Left ventricle myocardium superior (tissue), 1 donor: ENCODE results near the gene CCDC152. TPM values are rescaled to one million over a fixed set of nuclear protein-coding genes. Genes with fewer than 3 reads are reported as not detected.
A peak's percentile ranks its signal among the peaks of the same experiment; 100 is the strongest.
"Not testable (repeated sequence)": the region's sequence is repeated elsewhere in the genome, so short reads cannot be mapped to it uniquely, and the experiment has no call there.

ENCODE experiments used
- ATAC-seq: fragments of 200-7000 bp; cut with Tn5 transposase; one replicate; pipeline ENCODE4 v1.9.1; 2020; ENCODE audit warnings: mild to moderate bottlenecking, moderate library complexity
- DNase-seq: peaks from one replicate; pipeline ENCODE4 v3.0.0-alpha.2; 2020
- intact Hi-C: fragments of 100-400 bp; cut with micrococcal nuclease; formaldehyde crosslinking; loops from one replicate; pipeline ENCODE4 v1.11.0; 2022
- total RNA-seq: library from RNA; stranded (reverse); fragmentation: NEBNext Ultra II Directional; extraction: Animal tissue kit (Norgen Biotek cat#: 25700); gene quantifications from one replicate; pipeline ENCODE4 v1.2.1, GENCODE V29; 2021
- donor health status: DM: no; HTN: yes; CAD: no; lungs with severe emphysema.

The CCDC152 gene
- total RNA-seq, 1 donor from 2014 or later: 0.77 TPM

DNA sequence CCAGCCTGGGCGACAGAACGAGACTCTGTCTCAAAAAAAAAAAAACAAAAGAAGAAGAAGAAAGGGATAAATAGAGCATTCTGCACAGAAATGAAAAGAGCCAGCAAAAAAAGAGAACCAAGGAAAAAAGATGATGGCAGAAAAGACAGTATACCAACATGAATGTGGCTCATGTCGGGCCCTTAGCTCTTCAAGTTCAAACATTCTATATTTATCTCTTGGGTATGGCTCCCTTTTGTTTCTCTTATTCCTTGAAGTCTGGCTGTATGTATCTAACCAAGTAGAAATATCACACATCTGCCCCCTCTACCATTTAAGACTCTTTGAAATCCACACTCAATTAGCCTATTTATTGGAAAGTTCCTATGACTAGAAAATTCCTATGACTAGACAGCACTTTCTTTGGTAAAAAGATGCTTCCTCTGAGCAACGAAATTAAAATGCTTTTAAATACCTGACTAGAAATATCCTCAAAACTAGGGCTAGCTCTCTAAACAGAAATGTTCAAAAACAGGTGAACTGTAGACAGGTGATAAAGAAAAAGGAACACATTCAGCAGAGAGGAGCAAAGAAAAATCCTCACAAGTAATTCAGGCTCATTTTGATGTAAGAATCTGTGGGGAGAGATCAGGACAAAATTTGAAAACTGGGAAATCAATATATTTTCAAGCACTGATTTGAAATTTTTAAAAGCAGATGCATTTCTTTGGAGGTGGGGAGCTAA lies 52.4 kb downstream of the CCDC152 start:
- no peak for ATAC-seq
- no peak for DNase-seq
- intact Hi-C loops: loop anchor here (5.0 kb wide), 1 partner anchor 78 kb away; no protein-coding TSS in a partner anchor

DNA sequence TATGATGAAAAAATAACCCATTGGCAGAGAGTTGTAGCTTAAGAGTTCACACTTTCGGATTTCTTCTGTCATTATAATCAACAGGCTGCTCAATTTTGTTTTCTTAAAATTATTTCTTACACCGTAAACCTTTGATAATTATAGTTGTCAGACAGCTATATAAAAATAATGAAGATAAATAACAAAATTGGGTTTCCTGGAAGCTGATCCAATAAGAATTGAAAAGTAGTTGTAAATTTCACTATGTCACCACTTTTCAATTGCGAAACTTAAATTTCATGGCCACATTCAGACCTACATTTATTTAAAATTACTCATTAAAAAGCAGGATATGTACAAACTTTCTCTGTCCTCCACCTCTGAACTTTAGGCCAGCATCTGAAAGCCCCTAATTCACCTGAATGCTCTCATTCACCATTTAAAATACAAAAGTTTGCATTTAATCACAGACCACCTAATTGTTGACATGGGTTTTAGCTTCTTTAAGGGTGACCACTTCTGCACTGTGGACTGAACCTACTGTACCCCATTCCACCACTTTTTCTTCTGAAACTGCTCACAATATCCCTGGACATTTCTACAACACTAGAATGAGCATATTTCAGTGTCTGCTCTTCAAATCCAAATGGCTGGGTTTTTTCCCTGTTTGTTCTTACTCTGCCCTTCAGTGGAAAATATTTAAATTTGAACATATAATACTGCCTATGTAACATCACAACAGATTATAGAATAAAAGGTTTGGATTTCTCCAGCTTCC lies 54.4 kb downstream of the CCDC152 start:
- ATAC-seq (peak; percentile 22), DNase-seq (no peak)
- intact Hi-C loops: no loop called here

DNA sequence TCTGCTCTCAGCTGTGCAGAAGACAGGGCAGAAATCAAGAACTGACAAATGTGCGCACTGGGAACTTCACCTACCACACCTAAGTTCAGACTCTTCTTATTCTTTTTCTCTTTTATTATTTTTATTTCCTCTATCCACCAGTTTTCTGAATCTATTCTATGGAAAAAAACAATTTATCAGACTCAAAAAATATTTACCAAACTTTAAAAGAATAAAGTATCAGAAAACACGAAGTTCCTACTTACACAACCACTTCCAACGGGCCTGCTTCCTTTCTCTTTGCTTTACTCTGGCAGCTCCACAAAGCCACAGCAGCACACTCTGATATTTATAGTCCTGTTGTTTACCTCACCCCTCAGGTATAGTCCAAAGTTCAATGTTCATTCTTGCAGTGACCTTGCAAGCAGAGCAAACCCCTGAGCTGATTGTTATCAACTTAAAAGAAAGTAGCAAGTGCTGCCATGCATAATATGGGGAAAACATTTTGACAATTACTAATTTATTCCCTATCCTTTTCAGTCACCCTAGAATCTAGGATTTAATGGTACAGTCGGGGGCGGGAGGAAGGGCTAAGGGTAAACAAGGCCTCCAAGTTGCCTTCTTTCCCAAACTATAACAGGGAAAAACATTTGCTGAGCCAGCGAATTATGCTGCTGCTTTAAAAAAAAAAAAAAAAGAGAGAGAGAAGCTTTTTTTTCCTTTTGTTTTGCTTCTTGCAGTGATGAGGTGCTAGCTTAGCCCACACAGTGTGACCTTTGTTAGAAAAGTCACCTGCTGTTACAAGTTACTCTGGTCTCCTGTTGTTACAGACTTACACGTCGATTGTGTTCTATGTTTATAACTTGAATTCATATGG lies 55.2 kb downstream of the CCDC152 start, which contains the start of gene SELENOP:
SELENOP (minus strand) TSS at position 302 of the 856 bp plus-strand sequence. CDS start 3,539 bp downstream, outside the sequence.
- intact Hi-C loops: no loop called here
- ATAC-seq (peak; percentile 97), DNase-seq (peak; percentile 57)

DNA sequence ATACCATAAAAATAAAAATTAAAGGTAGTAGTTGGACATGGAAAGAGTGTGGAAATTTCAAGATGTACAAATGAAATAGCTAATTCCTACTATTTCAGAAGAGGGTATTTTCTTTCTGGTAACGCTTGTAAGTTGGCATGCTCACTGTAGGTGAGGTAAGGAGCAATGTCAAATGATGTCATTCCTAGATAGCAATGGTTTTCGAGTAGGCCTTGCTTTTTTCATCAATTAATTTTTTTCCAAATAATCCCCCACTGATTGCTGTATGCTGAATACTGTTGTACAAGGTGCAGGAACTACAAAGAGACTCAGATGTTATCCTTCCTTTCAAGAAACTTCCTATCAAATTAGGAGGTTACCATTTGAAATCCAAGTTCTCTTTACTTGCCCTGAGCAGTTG lies 56.0 kb downstream of the CCDC152 start:
- ATAC-seq: no peak
- no peak for DNase-seq
- intact Hi-C loops: no loop called here

DNA sequence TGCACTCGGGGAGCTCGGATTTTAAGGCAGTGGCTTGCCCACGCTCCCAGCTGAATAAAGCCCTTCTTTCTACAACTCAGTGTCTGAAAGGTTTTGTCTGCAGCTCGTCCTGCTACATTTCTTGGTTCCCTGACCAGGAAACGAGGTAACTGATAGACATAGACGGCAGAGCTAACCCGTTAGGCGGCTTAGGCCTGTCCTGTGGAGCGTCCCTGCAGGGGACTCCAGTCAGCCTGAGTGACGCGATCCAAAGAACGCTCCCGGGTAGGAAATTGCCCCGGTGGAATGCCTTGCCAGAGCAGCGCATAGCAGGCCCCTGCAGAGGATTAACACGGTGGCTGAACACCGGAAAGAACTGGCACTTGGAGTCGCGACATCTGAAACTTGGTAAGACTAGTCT lies 56.9 kb downstream of the CCDC152 start:
- ATAC-seq (no peak), DNase-seq (no peak)
- intact Hi-C loops: no loop called here

DNA sequence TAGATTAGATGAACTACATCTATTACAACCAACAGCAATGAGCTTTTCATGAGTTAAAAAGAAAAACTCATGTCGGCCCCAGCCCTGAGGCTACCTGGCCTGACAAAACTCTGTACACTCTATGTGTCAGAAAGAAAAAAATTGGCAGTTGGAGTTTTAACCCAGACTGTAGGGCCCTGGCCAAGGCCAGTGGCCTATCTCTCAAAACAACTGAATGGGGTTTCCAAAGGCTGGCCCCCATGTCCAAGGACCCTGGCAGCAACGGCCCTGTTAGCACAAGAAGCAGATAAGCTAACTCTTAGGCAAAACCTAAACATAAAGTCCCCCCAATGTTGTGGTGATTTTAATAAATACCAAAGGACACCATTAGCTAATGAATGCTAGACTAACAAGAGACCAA lies 59.9 kb downstream of the CCDC152 start:
- ATAC-seq, intact Hi-C loops, DNase-seq: not testable (repeated sequence)

DNA sequence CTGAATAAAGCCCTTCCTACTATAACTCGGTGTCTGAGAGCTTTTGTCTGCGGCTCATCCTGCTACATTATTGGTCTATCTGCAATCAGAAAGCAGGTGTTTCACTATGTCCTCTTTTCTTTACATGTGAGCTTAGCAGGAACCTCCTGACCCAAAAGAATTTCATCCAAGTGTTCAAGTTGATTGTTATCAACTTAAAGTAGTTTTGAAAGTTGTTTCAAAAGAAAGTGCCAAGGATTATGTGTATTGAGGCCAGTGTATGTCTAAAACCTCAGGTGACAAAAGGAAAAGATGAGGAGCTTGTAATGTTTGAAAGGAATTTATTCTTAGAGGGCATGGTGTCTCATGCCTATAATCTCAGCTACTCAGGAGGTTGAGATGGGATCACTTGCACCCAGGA lies 63.1 kb downstream of the CCDC152 start:
- DNase-seq (no peak), ATAC-seq (no peak)
- intact Hi-C loops: no loop called here

DNA sequence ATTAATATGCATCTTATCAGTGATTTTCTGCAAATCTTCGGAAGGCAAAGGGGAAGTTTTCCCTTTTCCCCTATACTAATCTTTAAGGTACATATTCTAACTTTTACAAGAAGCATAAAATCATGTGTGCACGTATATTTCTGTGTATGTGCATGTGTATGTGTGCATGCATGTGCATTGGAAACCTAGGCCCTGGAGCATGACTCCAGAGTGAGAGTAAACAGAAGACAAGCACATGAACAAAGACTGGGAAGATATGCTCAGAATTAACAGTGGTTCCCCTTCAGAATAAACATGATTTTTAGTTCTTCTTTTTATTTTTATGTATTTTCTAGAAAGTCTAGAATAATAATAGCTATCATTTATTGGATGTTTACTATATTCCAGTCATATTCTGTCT lies 65.9 kb downstream of the CCDC152 start:
- ATAC-seq (no peak), DNase-seq (no peak)
- intact Hi-C loops: no loop called here

DNA sequence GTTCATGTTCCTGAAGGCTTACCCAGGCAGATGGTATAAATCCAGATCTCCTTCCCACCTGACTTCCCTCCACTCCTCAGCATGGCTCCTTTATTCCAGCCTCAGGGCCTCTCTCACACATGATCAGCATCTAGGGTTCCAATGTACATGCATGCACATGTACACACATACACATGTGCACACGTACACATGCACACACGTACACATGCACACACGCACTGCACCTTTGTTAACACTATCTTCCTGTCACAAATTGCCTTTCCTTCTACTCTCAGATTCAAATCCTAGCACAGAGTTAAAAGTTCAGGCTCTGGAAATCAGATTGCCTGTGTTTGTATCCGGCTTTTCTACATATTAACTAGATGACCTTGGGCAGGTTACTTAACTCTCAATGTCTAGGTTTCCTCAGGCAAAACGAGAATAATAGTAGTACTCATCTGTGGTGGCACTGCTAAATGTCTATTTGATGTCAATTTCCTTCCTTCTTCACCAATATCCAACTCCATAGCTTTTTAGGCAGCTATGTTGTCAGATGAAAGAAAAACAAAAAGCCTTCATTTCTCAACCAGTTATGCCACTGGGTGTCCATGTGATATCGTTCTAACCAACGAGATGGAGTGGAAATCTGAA lies 67.8 kb downstream of the CCDC152 start:
- DNase-seq (no peak), ATAC-seq (no peak)
- intact Hi-C loops: no loop called here

DNA sequence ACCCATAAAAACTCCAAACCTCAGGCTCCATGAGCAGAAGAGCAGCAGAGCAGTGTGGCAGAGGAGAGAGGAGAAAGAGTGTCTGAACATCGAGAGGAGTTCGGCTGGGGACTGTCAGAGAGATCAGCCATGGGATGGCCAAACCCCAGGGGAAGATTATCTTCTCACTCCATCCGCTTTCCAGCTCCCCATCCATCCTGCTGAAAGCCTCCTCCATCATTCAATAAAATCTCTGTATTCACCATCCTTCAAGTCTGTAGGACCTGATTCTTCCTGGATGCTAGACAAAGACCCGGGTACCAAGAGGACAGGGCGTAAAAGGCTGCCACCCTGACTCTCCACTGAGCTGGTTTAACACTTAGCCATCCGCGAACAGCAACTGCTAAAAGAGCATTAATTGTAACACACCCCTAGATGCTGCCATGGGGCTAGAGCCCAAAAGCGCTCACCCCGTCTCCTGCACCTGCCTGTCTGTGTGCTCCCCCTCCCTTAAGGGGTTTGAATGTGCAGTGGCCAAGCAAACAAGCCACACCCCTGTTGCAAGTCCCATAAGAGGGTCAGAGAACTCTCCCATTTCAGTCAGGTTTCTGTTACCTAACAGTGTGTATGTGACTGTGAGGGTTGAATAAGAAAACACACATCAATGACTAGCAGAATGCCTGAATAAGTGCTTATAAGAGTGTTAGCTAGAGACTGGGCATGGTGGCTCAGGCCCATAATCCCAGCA lies 69.0 kb downstream of the CCDC152 start:
- ATAC-seq: no peak
- no peak for DNase-seq
- intact Hi-C loops: no loop called here

DNA sequence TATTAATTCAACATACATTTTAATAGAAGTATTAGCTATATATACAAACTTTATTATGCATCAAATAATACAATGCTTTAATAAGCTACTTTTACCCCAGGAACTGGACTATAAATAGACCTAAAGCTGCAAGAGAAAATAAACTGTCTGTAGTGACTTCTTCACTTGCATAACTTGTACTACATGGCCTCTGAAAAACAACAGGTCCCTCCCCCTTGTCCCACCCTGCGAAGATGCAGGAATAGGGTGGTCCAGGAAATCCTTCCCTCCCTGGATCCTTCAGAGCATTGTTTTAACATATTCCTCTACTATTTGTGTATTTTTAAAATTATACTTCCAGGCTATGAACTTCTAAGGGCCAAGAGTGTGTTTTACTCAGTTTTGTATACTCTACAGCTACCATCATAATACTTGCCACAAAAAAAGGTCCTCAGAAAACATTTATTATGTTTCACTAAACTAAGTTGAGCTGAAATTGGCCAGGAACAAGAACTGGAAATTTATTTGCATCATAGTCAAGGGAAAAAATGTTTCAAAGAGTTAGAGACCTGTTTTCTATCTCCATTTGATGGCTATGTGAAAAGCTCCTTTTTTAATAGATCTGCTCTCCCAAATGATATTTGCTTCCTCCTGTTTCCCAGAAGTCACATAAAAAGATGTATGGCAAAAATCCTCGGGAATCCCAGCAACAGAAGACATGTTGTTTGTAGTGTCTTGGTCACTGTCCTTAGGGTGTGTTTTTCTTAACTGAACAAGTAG lies 70.3 kb downstream of the CCDC152 start:
- no peak for DNase-seq
- ATAC-seq: no peak
- intact Hi-C loops: no loop called here

DNA sequence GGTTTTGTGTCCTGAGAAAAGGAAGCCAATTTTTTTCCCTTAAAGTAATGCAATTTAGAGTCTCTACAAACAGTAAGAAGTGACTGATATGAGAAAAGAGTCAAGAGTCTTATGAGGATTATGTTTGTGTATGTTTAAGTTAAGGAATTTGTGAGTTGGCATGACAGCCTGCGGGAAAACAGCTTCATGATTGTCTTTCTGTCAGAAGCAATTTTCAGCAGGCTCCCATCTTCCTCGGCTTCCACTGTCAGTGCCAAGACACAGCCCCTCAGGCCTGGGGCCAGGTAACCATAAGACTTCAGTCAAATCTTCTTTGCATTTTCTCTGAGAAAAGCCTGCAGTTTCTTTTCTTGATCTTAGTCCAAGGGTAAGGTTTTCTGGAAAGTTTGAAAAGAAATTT lies 72.1 kb downstream of the CCDC152 start:
- no peak for DNase-seq
- ATAC-seq: no peak
- intact Hi-C loops: no loop called here

DNA sequence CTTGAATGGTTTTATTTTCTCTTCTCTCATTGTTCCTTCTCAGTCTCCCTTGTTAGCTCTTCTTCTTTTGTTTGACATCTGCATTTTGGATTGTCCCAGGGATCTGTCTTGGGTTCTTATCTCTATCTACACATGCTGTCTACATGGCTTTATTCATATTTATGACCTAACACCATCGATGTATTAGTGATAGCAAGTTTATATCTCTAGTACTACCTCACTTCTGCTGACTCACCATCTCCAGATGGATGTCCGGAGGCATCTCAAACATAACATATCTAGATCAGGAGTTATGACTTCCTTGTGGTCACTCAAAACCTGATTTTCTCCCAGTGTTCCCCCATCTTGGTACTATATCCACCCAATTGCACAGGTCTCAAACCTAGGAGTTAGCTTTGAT lies 74.3 kb downstream of the CCDC152 start:
- intact Hi-C loops: no loop called here
- ATAC-seq (no peak), DNase-seq (no peak)

DNA sequence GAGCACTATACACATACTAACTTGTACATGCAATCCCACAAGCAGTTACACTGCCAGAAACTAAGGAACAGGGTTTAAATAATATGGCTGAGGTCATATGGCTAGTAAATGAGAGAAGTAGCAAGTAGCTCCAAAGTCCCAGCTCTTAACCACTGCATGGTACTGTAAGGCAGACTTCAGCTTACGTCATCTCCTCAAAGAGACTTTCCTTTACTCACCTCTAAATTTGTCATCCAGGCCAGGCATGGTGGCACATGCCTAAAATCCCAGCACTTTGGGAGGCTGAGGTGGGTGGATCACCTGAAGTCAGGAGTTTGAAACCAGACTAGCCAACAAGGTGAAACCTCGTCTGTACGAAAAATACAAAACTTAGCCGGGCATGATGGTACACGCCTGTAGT lies 75.4 kb downstream of the CCDC152 start:
- ATAC-seq: no peak
- no peak for DNase-seq
- intact Hi-C loops: no loop called here

DNA sequence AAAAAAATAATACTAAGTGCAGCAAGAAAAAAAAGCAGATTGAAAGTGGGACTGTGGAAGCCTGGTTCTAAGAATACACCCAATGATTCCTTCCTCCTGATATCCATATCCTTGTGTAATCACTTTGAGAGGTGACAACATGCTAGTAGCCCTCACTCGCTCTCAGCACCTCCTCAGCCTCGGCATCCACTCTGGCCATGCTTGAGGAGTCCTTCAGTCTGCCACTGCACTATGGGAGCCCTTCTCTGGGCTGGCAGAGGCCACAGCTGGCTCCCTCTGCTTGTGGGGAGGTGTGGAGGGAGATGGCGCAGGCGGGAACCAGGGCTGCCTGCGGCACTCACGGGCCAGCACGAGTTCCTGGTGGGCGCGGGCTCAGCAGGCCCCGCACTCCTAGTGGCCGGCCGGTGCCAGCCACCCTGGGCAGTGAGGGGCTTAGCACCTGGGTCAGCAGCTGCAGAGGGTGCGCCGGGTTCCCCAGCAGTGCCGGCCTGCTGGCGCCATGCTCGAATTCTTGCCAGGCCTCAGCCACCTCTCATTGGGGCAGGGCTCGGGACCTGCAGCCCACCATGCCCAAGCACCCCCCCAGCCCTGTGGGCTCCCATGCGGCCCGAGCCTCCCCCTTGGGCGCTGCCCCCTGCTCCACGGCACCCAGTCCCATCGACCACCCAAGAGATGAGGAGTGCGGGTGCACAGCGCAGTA lies 79.6 kb downstream of the CCDC152 start:
- ATAC-seq: no peak
- DNase-seq: no peak
- intact Hi-C loops: no loop called here

DNA sequence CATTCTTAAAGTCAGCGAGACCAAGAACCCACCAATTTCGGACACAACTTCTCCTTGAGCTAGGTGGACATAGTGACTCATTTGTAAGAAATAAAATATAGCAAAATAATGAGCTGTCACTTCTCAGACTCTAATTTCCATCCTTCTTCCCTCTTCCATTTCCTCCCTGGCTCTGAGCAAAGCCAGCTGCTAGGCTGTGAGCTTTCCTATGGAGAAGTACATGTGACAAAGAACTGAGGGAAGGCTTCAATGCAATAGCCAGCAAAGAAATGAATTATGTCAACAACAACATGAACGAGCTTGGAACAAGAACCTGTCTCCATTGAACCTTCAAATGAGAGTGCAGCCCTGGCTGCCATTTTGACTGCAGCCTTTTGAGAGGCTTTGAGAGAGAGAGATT lies 81.0 kb downstream of the CCDC152 start:
- intact Hi-C loops: no loop called here
- DNase-seq (no peak), ATAC-seq (peak; percentile 40)

DNA sequence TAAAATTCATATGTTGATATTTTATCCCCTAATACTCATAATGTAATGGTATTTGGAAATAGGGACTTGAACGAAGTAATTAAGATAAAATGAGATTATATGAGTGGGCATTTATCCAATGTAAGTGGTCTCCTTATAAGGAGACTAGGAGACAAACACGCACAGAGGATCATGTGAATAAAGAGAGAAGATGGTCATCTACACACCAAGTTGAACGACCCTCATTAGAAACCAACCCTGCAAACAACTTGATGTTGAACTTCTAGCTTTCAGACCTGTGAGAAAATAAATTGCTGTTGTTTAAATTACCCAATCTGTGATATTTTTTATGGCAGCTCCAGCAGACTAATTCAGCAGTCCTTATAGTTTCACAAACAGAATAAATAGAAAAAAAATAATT lies 82.6 kb downstream of the CCDC152 start:
- ATAC-seq: no peak
- intact Hi-C loops: no loop called here
- no peak for DNase-seq
